Right atrium auricular region (tissue), 2 donors: Measurements from ENCODE around the gene PCDHAC2. TPM values are rescaled to one million over a fixed set of nuclear protein-coding genes. Genes with fewer than 3 reads are reported as not detected.

Experiments used
- DNase-seq: peaks from one replicate; pipeline ENCODE4 v3.0.0-alpha.2; 2019; ENCODE audit warnings: low spot score
- H3K27ac ChIP-seq, 2 donors: fragments of 200-600 bp; sonication (generic); 1 replicate in 1 of 2; 2 replicates in 1 of 2; pipeline ENCODE4 v1.5.1; 2016 to 2019
- H3K27me3 ChIP-seq, 2 donors: fragments of 200-600 bp; sonication (generic); one replicate each; pipeline versions ENCODE4 v1.5.1 to v1.6.0; 2017 to 2019
- H3K36me3 ChIP-seq: fragments of 200-600 bp; sonication (generic); one replicate; pipeline ENCODE4 v1.5.1; 2016
- H3K4me1 ChIP-seq, 2 donors: fragments of 200-600 bp; sonication (generic); one replicate each; pipeline versions ENCODE4 v1.5.1 to v1.6.0; 2017 to 2019
- H3K4me3 ChIP-seq, 2 donors: fragments of 200-600 bp; sonication (generic); 1 replicate in 1 of 2; 2 replicates in 1 of 2; pipeline ENCODE4 v1.5.1; 2017 to 2019; ENCODE audit warnings: mild to moderate bottlenecking in 1 of 2, moderate library complexity in 1 of 2
- H3K9me3 ChIP-seq, 2 donors: fragments of 200-600 bp; sonication (generic); one replicate each; pipeline ENCODE4 v1.5.1; 2019
- CTCF ChIP-seq, 2 donors: fragments of 200-600 bp; sonication (generic); IDR thresholded peaks; one replicate each; pipeline ENCODE4 v1.5.1; 2019; ENCODE audit warnings: antibody characterized with exemption in 2 of 2
- total RNA-seq, 2 donors: library from RNA; depleted of rRNA; stranded (reverse); fragments of >200 nt; gene quantifications; one replicate each; pipeline ENCODE4 v1.1.0, GENCODE V29; 2016

The PCDHAC2 gene
- total RNA-seq, 2 donors from 2014 or later, result 3.7 to 4.1 TPM

GRCh38 chr5:141010047-141010793, 43.9 kb downstream of the PCDHAC2 start:
- no peak for DNase-seq
- Histone ChIP-seq H3K4me3 (no peak overlapping the region), H3K9me3 (no peaks in the 10 kb centered on the region), H3K27me3 (no peaks in the 10 kb centered on the region), H3K36me3 (no peaks in the 10 kb centered on the region), H3K4me1 (no peaks in the 10 kb centered on the region), H3K27ac (no peak overlapping the region)
- no peak for TF ChIP-seq CTCF (IDR thresholded peaks at IDR 0.05)

- Histone ChIP-seq H3K9me3 (no peaks in the 10 kb centered on the region), H3K4me1 (no peaks in the 10 kb centered on the region), H3K27me3 (no peaks in the 10 kb centered on the region), H3K4me3 (no peak overlapping the region), H3K36me3 (no peaks in the 10 kb centered on the region), H3K27ac (no peak overlapping the region)
- no peak for DNase-seq
- TF ChIP-seq CTCF (IDR thresholded peaks at IDR 0.05), result no peak
Observed at GRCh38 chr5:141017943-141018342, 51.7 kb downstream of the PCDHAC2 start.

Other genes starting within 250 kb of the PCDHAC2 start
- not detected for gene PCDHA1, start 180.3 kb upstream of the PCDHAC2 start, total RNA-seq
- gene PCDHA2, start 171.6 kb upstream of the PCDHAC2 start, total RNA-seq, result under 1 TPM; 0.07 to 0.20 TPM
- gene PCDHA3, start 165.4 kb upstream of the PCDHAC2 start, total RNA-seq, result under 1 TPM; 0.43 to 0.48 TPM
- under 1 TPM; 0.43 to 0.63 TPM for gene PCDHA4, start 159.4 kb upstream of the PCDHAC2 start, total RNA-seq
- under 1 TPM in 1 of 2 donors, not detected in 1; 0.16 TPM for gene PCDHA5, start 144.9 kb upstream of the PCDHAC2 start, total RNA-seq
- gene PCDHA6, start 138.5 kb upstream of the PCDHAC2 start, total RNA-seq, result under 1 TPM; 0.20 to 0.82 TPM
- under 1 TPM in 1 of 2 donors, not detected in 1; 0.07 TPM for gene PCDHA7, start 132.2 kb upstream of the PCDHAC2 start, total RNA-seq
- not detected for gene PCDHA8, start 125.3 kb upstream of the PCDHAC2 start, total RNA-seq
- gene PCDHA9, start 118.1 kb upstream of the PCDHAC2 start, total RNA-seq, result under 1 TPM in 1 of 2 donors, not detected in 1; 0.04 TPM
- under 1 TPM; 0.52 to 0.55 TPM for gene PCDHA10, start 110.6 kb upstream of the PCDHAC2 start, total RNA-seq
- under 1 TPM; 0.12 to 0.96 TPM for gene PCDHA11, start 97.5 kb upstream of the PCDHAC2 start, total RNA-seq
- under 1 TPM; 0.59 to 0.67 TPM for gene PCDHA12, start 91.2 kb upstream of the PCDHAC2 start, total RNA-seq
- gene PCDHA13, start 84.4 kb upstream of the PCDHAC2 start, total RNA-seq, result under 1 TPM; 0.15 to 0.39 TPM
- under 1 TPM; 0.26 to 0.51 TPM for gene PCDHAC1, start 40.2 kb upstream of the PCDHAC2 start, total RNA-seq
- gene PCDHB1, start 84.9 kb downstream of the PCDHAC2 start, total RNA-seq, result not detected
- gene PCDHB2, start 128.1 kb downstream of the PCDHAC2 start, total RNA-seq, result 1 to 10 TPM; 1.8 to 2.2 TPM
- gene PCDHB3, start 134.0 kb downstream of the PCDHAC2 start, total RNA-seq, result under 1 TPM; 0.63 to 0.83 TPM
- gene PCDHB4, start 155.3 kb downstream of the PCDHAC2 start, total RNA-seq, result 1 to 10 TPM; 1.6 to 2.6 TPM
- 1 to 10 TPM; 3.8 to 4.3 TPM for gene PCDHB5, start 168.7 kb downstream of the PCDHAC2 start, total RNA-seq
- gene PCDHB6, start 183.6 kb downstream of the PCDHAC2 start, total RNA-seq, result under 1 TPM; 0.12 to 0.33 TPM
- gene PCDHB7, start 206.2 kb downstream of the PCDHAC2 start, total RNA-seq, result 1 to 10 TPM; 1.0 to 1.4 TPM
- gene PCDHB8, start 211.3 kb downstream of the PCDHAC2 start, total RNA-seq, result 1 to 10 TPM in 1 of 2 donors, under 1 TPM in 1; 0.90 to 1.7 TPM
- gene PCDHB16, start 215.9 kb downstream of the PCDHAC2 start, total RNA-seq, result 1 to 10 TPM; 5.3 TPM
- 1 to 10 TPM; 1.7 to 2.5 TPM for gene PCDHB9, start 220.7 kb downstream of the PCDHAC2 start, total RNA-seq
- gene PCDHB10, start 225.9 kb downstream of the PCDHAC2 start, total RNA-seq, result 1 to 10 TPM; 2.0 to 2.5 TPM
- gene PCDHB11, start 233.2 kb downstream of the PCDHAC2 start, total RNA-seq, result 1 to 10 TPM; 1.8 to 2.4 TPM
- gene PCDHB12, start 242.2 kb downstream of the PCDHAC2 start, total RNA-seq, result 1 to 10 TPM; 1.8 to 2.3 TPM
- gene PCDHB13, start 247.4 kb downstream of the PCDHAC2 start, total RNA-seq, result 1 to 10 TPM; 4.2 to 5.0 TPM